Left ventricle myocardium inferior (tissue), 1 donor: ENCODE measurements around the gene AP1G1. TPM values are rescaled to one million over a fixed set of nuclear protein-coding genes. Genes with fewer than 3 reads are reported as not detected.

Experiments
- DNase-seq: peaks from one replicate; pipeline ENCODE4 v3.0.0-alpha.2; 2020
- H3K27ac ChIP-seq: fragments of 200-600 bp; replicated peaks from 2 replicates; pipeline ENCODE4 v1.8.0; 2021
- H3K27me3 ChIP-seq: fragments of 200-600 bp; 2 replicates; pipeline ENCODE4 v1.8.0; 2021; ENCODE audit warnings: low read depth
- H3K36me3 ChIP-seq: fragments of 200-600 bp; 2 replicates; pipeline ENCODE4 v1.8.0; 2021
- H3K4me1 ChIP-seq: fragments of 200-600 bp; 2 replicates; pipeline ENCODE4 v1.8.0; 2021
- H3K4me3 ChIP-seq: fragments of 200-600 bp; 2 replicates; pipeline ENCODE4 v1.8.0; 2021; ENCODE audit warnings: mild to moderate bottlenecking, moderate library complexity
- H3K9me3 ChIP-seq: fragments of 200-600 bp; replicated peaks from 2 replicates; pipeline ENCODE4 v1.8.0; 2021
- CTCF ChIP-seq: fragments of 200-600 bp; IDR thresholded peaks from 2 replicates; pipeline ENCODE4 v1.8.0; 2021; ENCODE audit warnings: antibody characterized with exemption, mild to moderate bottlenecking, borderline replicate concordance
- intact Hi-C: fragments of 100-400 bp; cut with micrococcal nuclease; formaldehyde crosslinking; loops from one replicate; pipeline ENCODE4 v1.11.0; 2022
- total RNA-seq: library from RNA; stranded (reverse); fragmentation: NEBNext Ultra II Directional; extraction: Animal tissue kit (Norgen Biotek cat#: 25700); gene quantifications from one replicate; pipeline ENCODE4 v1.2.1, GENCODE V29; 2021
- donor health status: DM: no; HTN: yes; CAD: no; lungs with severe emphysema.

The AP1G1 gene
- total RNA-seq, 1 donor from 2014 or later, result 30.7 TPM

- H3K27ac ChIP-seq, result no peak overlapping the region
- H3K9me3 ChIP-seq, result no peaks in the 10 kb centered on the region
- H3K36me3 ChIP-seq, result peaks cover 70% of the 10 kb centered on the region
- intact Hi-C loops, result no loop called here
- no peak overlapping the region for H3K4me3 ChIP-seq
- H3K27me3 ChIP-seq, result no peaks in the 10 kb centered on the region
- TF ChIP-seq CTCF, result no peak
- no peak for DNase-seq
- no peaks in the 10 kb centered on the region for H3K4me1 ChIP-seq
Measured at GRCh38 chr16:71732587-71732986, 76.0 kb downstream of the AP1G1 start.

GRCh38 chr16:71727551-71728324 is 80.9 kb downstream of the AP1G1 start:
- no peak for DNase-seq
- peaks cover 28% of the 10 kb centered on the region for H3K36me3 ChIP-seq
- H3K27ac ChIP-seq, result peak overlapping the region; percentile 23
- peaks cover 22% of the 10 kb centered on the region for H3K4me1 ChIP-seq
- intact Hi-C loops, result no loop called here
- H3K9me3 ChIP-seq, result no peaks in the 10 kb centered on the region
- no peak overlapping the region for H3K4me3 ChIP-seq
- TF ChIP-seq CTCF, result no peak
- no peaks in the 10 kb centered on the region for H3K27me3 ChIP-seq

GRCh38 chr16:71726476-71727315 is 81.9 kb downstream of the AP1G1 start:
- Histone ChIP-seq H3K4me1 (peaks cover 30% of the 10 kb centered on the region), H3K36me3 (peaks cover 17% of the 10 kb centered on the region), H3K27me3 (no peaks in the 10 kb centered on the region), H3K9me3 (no peaks in the 10 kb centered on the region), H3K27ac (peak overlapping the region; percentile 23), H3K4me3 (no peak overlapping the region)
- intact Hi-C loops, result no loop called here
- DNase-seq, result no peak
- no peak for TF ChIP-seq CTCF

- TF ChIP-seq CTCF, result no peak
- Histone ChIP-seq H3K27ac (peak within 1 kb of the TSS; percentile 89), H3K9me3 (no peaks in the 10 kb centered on the region), H3K4me3 (peak within 1 kb of the TSS; percentile 90), H3K4me1 (peaks cover 30% of the 10 kb centered on the region), H3K27me3 (no peaks in the 10 kb centered on the region), H3K36me3 (no peaks in the 10 kb centered on the region)
- DNase-seq, result no peak
- intact Hi-C loops, result no loop called here
Measured at GRCh38 chr16:71724320-71724751, 84.3 kb downstream of the AP1G1 start, which contains the start of gene PHLPP2. TSS of gene PHLPP2 (minus strand) at chr16:71724701. CDS start at chr16:71714795, 9,906 bp downstream.

- no peaks in the 10 kb centered on the region for H3K9me3 ChIP-seq
- H3K4me1 ChIP-seq, result peaks cover 30% of the 10 kb centered on the region
- peak overlapping the region; percentile 89 for H3K27ac ChIP-seq
- peak; percentile 76 for DNase-seq
- H3K36me3 ChIP-seq, result no peaks in the 10 kb centered on the region
- no peak for TF ChIP-seq CTCF
- H3K4me3 ChIP-seq, result peak overlapping the region; percentile 90
- intact Hi-C loops, result no loop called here
- no peaks in the 10 kb centered on the region for H3K27me3 ChIP-seq
Measured at GRCh38 chr16:71723537-71724319, 84.9 kb downstream of the AP1G1 start.
